ENCODE data around the gene WWOX.

WWOX gene

DNA sequence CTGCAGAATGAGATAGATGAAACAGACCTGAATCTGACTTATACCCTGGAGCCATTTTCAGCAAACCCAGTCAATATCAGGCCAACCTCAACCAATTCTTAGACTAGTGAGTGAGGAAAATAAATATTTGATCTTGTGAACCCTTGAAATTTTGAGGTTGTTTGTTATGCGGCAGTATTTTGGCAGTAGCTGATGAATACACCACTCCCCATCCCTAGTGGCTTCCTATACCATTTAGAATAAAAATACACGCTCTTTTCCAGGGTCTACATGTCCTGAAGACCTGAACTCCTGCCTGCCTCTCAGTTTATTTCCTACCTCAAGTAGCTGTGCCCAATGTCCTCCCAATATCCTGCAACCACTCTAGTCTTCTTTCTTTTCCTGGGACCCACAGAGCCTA lies 647.3 kb downstream of the WWOX start:
- no peak for ATAC-seq
- H3K9me3 Mint-ChIP-seq: no peaks in the 10 kb centered on the region
- H3K27ac Mint-ChIP-seq: no peak overlapping the region
- DNase-seq: no peak
- H3K4me3 Mint-ChIP-seq: no peak overlapping the region
- no peaks in the 10 kb centered on the region for H3K27me3 Mint-ChIP-seq
- H3K4me1 Mint-ChIP-seq: peaks cover 26% of the 10 kb centered on the region

GRCh38 chr16:78748220-78748929 lies 648.9 kb downstream of the WWOX start:
- Mint-ChIP-seq H3K27ac (no peak overlapping the region), H3K9me3 (no peaks in the 10 kb centered on the region), H3K27me3 (no peaks in the 10 kb centered on the region), H3K4me3 (no peak overlapping the region), H3K4me1 (peaks cover 16% of the 10 kb centered on the region)
- DNase-seq (no peak), ATAC-seq (no peak)

- H3K27me3 Mint-ChIP-seq: no peaks in the 10 kb centered on the region
- no peak for DNase-seq
- no peak overlapping the region for H3K27ac Mint-ChIP-seq
- H3K4me3 Mint-ChIP-seq: peak overlapping the region in 1 of 2 donors; percentile 34
- H3K4me1 Mint-ChIP-seq: peaks cover 16% of the 10 kb centered on the region
- ATAC-seq: no peak
- H3K9me3 Mint-ChIP-seq: no peaks in the 10 kb centered on the region
Observed at GRCh38 chr16:78749745-78750268, 650.4 kb downstream of the WWOX start.

DNA sequence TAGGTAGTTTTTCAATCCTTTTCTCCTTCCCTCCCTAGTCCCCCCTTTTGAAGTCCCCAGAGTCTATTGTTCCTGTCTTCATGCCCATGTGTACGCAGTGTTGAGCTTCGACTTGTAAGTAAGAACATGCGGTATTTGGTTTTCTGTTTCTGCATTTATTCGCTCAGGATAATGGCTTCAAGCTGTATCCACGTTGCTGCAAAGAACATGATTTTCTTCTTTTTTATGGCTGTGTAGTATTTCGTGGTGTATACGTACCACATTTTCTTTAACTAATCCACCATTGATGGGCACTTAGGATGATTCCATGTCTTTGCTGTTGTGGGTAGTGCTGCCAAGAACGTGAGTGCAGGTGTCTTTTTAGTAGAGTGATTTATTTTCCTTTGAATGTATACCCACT lies 651.2 kb downstream of the WWOX start:
- H3K9me3 Mint-ChIP-seq: no peaks in the 10 kb centered on the region
- no peaks in the 10 kb centered on the region for H3K27me3 Mint-ChIP-seq
- ATAC-seq (no peak), DNase-seq (no peak)
- H3K4me3 Mint-ChIP-seq: no peak overlapping the region
- H3K27ac Mint-ChIP-seq: no peak overlapping the region
- H3K4me1 Mint-ChIP-seq: peaks cover 16% of the 10 kb centered on the region

- DNase-seq (no peak), ATAC-seq (no peak)
- Mint-ChIP-seq H3K27ac (no peak overlapping the region), H3K27me3 (no peaks in the 10 kb centered on the region), H3K4me3 (no peak overlapping the region), H3K9me3 (peaks cover 0 to 9% of the 10 kb centered on the region in 2 donors), H3K4me1 (peaks cover 16% of the 10 kb centered on the region)
Observed at GRCh38 chr16:78751601-78752000, 652.1 kb downstream of the WWOX start.

- Mint-ChIP-seq H3K27me3 (no peaks in the 10 kb centered on the region), H3K4me3 (no peak overlapping the region), H3K27ac (no peak overlapping the region), H3K4me1 (peaks cover 5% of the 10 kb centered on the region), H3K9me3 (peaks cover 0 to 9% of the 10 kb centered on the region in 2 donors)
- ATAC-seq: no peak
- DNase-seq: no peak
Observed at GRCh38 chr16:78754713-78755112, 655.3 kb downstream of the WWOX start.

- ATAC-seq: no peak
- Mint-ChIP-seq H3K4me3 (no peak overlapping the region), H3K9me3 (peaks cover 0 to 9% of the 10 kb centered on the region in 2 donors), H3K4me1 (no peaks in the 10 kb centered on the region), H3K27me3 (no peaks in the 10 kb centered on the region), H3K27ac (no peak overlapping the region)
- DNase-seq: no peak
Observed at GRCh38 chr16:78755751-78756661, 656.6 kb downstream of the WWOX start.

DNA sequence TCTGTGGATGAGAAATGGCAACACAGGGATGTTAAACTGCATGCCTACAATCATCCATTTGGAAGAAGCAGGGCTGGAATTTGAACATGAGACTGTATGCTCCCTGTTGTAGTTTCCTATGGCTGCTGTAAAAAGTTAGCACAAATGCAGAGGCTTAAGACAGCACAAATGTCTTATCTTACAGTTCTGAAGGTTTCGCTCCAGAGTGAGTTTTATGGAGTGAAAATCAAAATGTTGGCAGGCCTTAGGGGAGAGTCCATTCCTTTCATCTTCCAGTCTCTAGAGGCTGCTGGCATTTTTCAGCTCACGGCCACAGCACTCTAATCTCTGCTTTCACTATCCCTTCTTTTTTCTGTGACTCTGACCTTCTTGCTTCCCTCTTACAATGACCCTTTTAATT lies 660.1 kb downstream of the WWOX start:
- no peak overlapping the region for H3K27ac Mint-ChIP-seq
- H3K27me3 Mint-ChIP-seq: no peaks in the 10 kb centered on the region
- ATAC-seq: no peak
- no peaks in the 10 kb centered on the region for H3K4me1 Mint-ChIP-seq
- no peak for DNase-seq
- H3K9me3 Mint-ChIP-seq: peaks cover 0 to 9% of the 10 kb centered on the region in 2 donors
- H3K4me3 Mint-ChIP-seq: no peak overlapping the region

- H3K9me3 Mint-ChIP-seq: peaks cover 0 to 9% of the 10 kb centered on the region in 2 donors
- no peaks in the 10 kb centered on the region for H3K4me1 Mint-ChIP-seq
- H3K27ac Mint-ChIP-seq: no peak overlapping the region
- no peaks in the 10 kb centered on the region for H3K27me3 Mint-ChIP-seq
- no peak overlapping the region for H3K4me3 Mint-ChIP-seq
- ATAC-seq (no peak), DNase-seq (no peak)
Observed at GRCh38 chr16:78760611-78761010, 661.2 kb downstream of the WWOX start.

GRCh38 chr16:78761427-78761826 lies 662.0 kb downstream of the WWOX start:
- no peaks in the 10 kb centered on the region for H3K27me3 Mint-ChIP-seq
- DNase-seq: peak; percentile 40 to 67
- peaks cover 0 to 2% of the 10 kb centered on the region in 2 donors for H3K9me3 Mint-ChIP-seq
- no peaks in the 10 kb centered on the region for H3K4me1 Mint-ChIP-seq
- no peak overlapping the region for H3K4me3 Mint-ChIP-seq
- peak; percentile 91 for ATAC-seq
- H3K27ac Mint-ChIP-seq: no peak overlapping the region

DNA sequence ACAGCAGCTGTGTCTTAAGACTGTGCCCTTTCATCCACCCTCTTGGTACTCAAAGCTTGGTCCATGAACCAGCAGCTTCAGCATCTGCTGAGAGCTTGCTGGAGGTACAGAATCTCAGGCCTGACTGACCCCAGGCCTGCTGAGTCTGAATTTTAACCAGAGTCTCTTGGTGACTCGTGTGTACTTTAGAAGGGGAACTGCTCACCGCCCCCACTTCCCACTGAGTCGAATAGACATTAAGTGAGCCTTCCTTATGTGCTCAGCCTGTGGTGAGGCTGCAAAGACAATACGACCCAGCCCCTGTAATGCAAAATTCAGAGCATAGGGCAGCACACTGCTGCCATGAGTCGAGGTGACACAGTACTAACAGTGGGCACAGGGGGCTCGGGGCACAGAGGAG lies 662.8 kb downstream of the WWOX start:
- no peaks in the 10 kb centered on the region for H3K9me3 Mint-ChIP-seq
- DNase-seq (no peak), ATAC-seq (peak; percentile 56)
- no peak overlapping the region for H3K4me3 Mint-ChIP-seq
- no peaks in the 10 kb centered on the region for H3K27me3 Mint-ChIP-seq
- no peaks in the 10 kb centered on the region for H3K4me1 Mint-ChIP-seq
- no peak overlapping the region for H3K27ac Mint-ChIP-seq

GRCh38 chr16:78763821-78764440 lies 664.5 kb downstream of the WWOX start:
- H3K9me3 Mint-ChIP-seq: no peaks in the 10 kb centered on the region
- H3K27me3 Mint-ChIP-seq: no peaks in the 10 kb centered on the region
- no peaks in the 10 kb centered on the region for H3K4me1 Mint-ChIP-seq
- no peak overlapping the region for H3K4me3 Mint-ChIP-seq
- ATAC-seq (no peak), DNase-seq (no peak)
- H3K27ac Mint-ChIP-seq: no peak overlapping the region

- Mint-ChIP-seq H3K27me3 (no peaks in the 10 kb centered on the region), H3K4me3 (no peak overlapping the region), H3K27ac (peak overlapping the region in 1 of 2 donors; percentile 42), H3K9me3 (no peaks in the 10 kb centered on the region), H3K4me1 (no peaks in the 10 kb centered on the region)
- DNase-seq (no peak), ATAC-seq (no peak)
Observed at GRCh38 chr16:78764478-78764877, 665.0 kb downstream of the WWOX start.

DNA sequence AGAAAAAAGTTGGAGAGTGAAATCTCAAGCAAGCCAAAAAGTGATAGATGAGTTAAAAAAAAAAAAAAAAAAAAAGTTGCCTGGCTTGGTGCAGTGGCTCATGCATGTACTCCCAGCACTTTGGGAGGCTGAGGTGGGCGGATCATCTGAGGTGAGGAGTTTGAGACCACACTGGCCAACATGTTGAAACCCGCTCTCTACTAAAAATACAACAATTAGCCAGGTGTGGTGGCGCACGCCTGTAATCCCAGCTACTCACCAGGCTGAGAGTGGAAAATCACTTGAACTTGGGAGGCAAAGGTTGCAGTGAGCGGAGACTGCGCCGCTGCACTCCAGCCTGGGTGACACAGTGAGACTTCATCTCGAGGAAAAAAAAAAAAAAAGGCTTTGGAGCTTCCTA lies 668.8 kb downstream of the WWOX start:
- Mint-ChIP-seq H3K27ac (no peak overlapping the region), H3K27me3 (peaks cover 9% of the 10 kb centered on the region)

DNA sequence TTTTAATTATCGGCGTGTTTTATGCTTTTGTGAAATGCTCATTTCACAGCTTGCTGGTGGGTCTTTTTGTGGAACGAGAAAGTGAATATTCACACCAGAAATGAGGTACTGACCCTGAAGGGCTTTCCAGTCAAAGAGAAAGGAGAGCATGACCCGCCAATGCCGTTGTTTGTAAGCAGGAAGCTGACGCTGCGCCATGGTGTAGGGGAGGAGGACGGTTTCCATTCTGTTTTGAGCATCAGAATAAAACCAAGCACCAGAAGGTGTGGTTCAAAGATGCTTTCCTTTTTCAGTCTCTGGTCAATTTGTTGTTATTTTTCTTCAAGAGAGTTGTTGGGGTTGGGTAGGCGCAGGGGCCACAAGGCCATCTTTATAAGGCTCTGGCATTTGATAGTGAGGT lies 669.3 kb downstream of the WWOX start:
- Mint-ChIP-seq H3K27ac (no peak overlapping the region), H3K4me1 (peaks cover 8% of the 10 kb centered on the region), H3K27me3 (peaks cover 9% of the 10 kb centered on the region), H3K4me3 (no peak overlapping the region), H3K9me3 (peaks cover 0 to 7% of the 10 kb centered on the region in 2 donors)
- peak; percentile 43 for ATAC-seq
- DNase-seq: no peak

More for the DNA sequence above, 668.8 kb downstream of the WWOX start:
- Mint-ChIP-seq H3K4me3 (no peak overlapping the region), H3K9me3 (peaks cover 0 to 2% of the 10 kb centered on the region in 2 donors), H3K4me1 (peaks cover 8% of the 10 kb centered on the region)
- ATAC-seq: no peak
- no peak for DNase-seq

Data from stimulated activated naive CD8-positive, alpha-beta T cell treated with anti-CD3 and anti-CD28 coated beads, Interleukin-15, amount 100 ng/mL, for 72 hours (primary cell).